HT-29 (cell line): ENCODE data around the gene ZNF747. TPM values are rescaled to one million over a fixed set of nuclear protein-coding genes. Genes with fewer than 3 reads are reported as not detected.
"Not testable (repeated sequence)": the region's sequence is repeated elsewhere in the genome, so short reads cannot be mapped to it uniquely, and the experiment has no call there.

Experiments used
- DNase-seq: peaks from one replicate; pipeline ENCODE4 v3.0.0-alpha.2; 2015; ENCODE audit warnings: low spot score
- total RNA-seq: library from RNA; depleted of rRNA; stranded (reverse); fragments of >200 nt; shearing (Covaris generic); gene quantifications from 2 replicates; pipeline ENCODE4 v1.2.3, GENCODE V29; 2014

Gene ZNF747
- total RNA-seq, 1 experiment from 2014 or later, result 8.8 TPM

- peak; percentile 97 for DNase-seq
Measured at GRCh38 chr16:30557957-30558788, 23.5 kb upstream of the ZNF747 start, which contains the start of gene ZNF764. TSS of gene ZNF764 (minus strand) at chr16:30558374. CDS start at chr16:30558182, 192 bp downstream.

GRCh38 chr16:30557707-30557956, 23.0 kb upstream of the ZNF747 start:
- peak; percentile 24 for DNase-seq

GRCh38 chr16:30556125-30556473, 21.4 kb upstream of the ZNF747 start:
- no peak for DNase-seq

DNA sequence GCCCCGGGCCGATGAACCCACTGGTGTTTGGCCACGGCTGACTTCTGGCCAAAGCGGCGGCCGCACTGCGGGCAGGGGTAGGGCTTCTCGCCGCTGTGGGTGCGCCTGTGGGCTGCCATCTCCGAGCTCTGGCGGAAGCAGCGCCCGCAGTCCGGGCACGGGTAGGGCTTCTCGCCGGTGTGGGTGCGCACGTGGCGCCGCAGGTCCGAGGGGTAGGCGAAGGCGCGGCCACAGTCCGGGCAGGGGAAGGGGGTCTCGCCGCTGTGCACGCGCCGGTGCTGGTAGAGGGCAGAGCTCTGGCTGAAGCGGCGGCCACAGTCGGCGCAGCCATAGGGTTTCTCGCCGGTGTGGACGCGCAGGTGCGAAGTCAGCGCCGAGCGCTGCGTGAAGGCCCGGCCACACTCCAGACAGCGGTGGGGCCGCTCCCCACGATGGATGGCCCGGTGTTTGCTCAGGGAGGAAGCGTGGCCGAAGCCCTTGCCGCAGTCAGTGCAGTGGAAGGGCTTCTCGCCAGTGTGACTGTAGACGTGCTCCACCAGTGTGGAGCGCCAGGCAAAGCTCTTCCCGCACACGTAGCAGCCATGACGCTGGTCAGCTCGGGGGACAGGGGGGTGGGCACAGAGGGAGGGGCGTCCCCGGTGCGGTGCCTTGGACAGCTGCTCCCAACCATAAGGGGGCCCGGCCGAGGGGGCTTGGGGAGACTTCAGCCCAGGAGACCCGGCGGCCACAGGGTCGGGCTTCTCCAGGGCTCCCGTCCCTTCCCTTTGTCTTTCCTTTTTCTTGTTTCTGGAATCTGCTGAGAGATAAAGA, 20.9 kb upstream of the ZNF747 start:
- no peak for DNase-seq

GRCh38 chr16:30554557-30555314, 20.1 kb upstream of the ZNF747 start:
- no peak for DNase-seq

GRCh38 chr16:30553393-30553899, 18.8 kb upstream of the ZNF747 start:
- DNase-seq, result no peak

DNA sequence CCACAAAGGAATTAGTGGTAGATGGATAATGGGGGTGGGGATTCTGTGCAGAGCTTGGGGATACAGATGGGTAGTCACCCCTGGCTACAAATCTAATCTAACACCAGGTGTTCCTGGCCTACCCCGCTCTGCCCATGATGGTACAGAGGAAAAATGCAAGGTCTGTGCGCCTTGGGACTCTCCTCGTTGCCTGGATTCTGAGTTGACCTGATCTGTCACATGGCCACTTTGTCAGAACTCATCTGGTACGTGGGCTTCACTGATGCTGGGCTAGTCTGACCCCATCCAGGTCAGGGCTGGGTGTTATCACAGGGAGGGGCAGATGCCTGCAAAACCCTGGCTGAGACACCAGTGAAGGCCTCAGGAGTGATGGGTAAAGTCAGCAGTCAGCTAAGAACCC, 18.3 kb upstream of the ZNF747 start:
- DNase-seq, result no peak

DNA sequence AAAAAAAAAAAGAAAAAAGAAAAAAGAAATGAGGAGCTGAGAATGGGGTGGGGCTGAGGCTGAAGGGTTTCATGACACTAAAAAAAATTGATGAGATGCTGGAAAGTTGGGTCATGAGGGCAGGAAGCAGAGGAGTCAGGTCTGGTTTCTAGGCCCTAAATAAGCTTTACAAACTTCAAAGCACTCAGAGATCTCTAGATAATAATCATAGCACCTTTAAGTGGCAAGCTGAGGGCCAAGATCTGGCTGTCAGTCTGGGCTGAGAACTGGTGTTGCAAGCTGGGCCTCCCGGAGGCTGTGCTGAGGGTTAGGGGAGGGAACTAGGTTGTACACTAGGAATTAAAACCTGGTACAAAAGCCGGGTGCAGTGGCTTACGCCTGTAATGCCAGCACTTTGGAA, 17.1 kb upstream of the ZNF747 start:
- no peak for DNase-seq

- no peak for DNase-seq
Measured at GRCh38 chr16:30548416-30549253, 14.0 kb upstream of the ZNF747 start.

GRCh38 chr16:30546115-30546514, 11.5 kb upstream of the ZNF747 start:
- DNase-seq, result no peak

DNA sequence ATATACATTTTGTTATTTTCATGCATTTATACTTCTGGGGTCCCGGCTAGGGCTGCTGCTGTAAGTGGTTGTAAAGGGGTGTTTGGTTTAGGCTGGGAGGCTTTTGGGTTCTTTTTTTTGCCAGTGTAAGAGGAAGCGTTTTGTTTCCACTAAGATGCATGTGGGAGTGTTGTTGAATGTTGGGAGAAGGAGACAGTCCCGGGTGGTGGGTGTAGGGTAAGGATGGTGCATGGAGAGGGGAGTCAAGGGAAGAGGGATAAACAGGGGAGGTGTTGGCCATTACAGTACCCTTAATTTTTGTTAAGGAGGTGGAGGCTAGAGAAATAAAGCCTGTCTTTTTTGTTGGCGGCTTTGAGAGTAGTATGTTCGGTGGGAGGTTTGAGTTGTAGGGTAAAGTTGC, 8.4 kb upstream of the ZNF747 start:
- no peak for DNase-seq

DNA sequence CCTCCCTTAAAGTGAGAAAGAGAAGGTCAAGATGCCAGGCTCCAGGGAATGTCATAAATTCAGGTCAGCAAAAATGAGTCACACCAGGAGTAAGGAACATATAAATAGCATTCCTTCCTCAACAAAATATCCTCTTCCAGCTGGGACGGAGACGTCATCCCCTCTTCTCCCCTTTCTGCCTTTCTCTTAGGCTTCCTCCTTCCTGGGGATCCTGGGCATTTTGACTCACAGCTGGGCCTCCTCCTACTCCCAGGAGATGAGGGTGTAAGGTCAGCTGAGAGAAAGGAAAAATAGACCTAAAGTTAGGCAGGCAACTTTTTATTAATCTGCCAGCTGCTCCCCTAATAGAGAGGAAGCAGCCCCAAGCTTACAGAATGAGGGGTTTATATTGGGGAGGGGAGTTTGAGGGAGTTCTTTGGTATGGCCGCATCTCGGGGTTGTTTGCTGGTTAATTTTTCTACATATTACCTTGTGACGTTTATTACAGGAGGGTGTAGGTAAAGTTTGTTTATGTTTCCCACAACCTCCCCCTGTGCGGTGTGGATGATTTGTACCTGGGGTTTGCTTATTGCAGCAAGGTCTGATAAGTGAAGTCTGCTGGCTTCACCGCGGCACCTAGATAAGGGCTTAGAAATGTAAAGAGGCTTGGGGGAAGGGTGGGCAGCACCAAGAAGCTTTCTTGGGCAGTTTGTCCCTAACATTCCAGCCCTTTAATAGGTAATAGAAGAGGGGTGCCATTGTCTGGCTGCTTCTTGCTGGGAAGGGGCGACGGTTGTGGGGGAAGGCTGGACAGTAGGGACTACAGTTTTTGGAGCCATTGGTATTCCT, 7.1 kb upstream of the ZNF747 start:
- DNase-seq, result no peak

- DNase-seq, result not testable (repeated sequence)
Measured at GRCh38 chr16:30540916-30541464, 6.3 kb upstream of the ZNF747 start.

DNA sequence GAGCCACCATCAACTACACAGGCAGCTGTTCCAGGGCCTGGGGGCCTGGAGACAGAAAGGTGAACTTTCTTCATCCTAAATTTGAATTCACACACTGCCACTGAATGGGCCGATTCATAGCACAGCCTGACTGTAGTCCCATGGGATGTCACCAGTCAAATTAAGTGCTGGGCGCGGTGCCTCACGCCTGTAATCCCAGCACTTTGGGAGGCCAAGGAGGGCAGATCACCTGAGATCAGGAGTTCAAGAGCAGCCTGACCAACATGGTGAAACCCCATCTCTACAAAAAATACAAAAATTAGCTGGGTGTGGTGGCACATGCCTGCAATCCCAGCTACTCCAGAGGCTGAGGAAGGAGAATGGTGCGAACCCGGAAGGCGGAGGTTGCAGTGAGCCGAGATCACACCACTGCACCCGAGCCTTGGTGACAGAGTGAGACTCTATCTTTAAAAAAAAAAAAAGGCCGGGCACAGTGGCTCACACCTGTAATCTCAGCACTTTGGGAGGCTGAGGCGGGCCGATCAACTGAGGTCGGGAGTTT, 5.4 kb upstream of the ZNF747 start:
- DNase-seq, result not testable (repeated sequence)

DNA sequence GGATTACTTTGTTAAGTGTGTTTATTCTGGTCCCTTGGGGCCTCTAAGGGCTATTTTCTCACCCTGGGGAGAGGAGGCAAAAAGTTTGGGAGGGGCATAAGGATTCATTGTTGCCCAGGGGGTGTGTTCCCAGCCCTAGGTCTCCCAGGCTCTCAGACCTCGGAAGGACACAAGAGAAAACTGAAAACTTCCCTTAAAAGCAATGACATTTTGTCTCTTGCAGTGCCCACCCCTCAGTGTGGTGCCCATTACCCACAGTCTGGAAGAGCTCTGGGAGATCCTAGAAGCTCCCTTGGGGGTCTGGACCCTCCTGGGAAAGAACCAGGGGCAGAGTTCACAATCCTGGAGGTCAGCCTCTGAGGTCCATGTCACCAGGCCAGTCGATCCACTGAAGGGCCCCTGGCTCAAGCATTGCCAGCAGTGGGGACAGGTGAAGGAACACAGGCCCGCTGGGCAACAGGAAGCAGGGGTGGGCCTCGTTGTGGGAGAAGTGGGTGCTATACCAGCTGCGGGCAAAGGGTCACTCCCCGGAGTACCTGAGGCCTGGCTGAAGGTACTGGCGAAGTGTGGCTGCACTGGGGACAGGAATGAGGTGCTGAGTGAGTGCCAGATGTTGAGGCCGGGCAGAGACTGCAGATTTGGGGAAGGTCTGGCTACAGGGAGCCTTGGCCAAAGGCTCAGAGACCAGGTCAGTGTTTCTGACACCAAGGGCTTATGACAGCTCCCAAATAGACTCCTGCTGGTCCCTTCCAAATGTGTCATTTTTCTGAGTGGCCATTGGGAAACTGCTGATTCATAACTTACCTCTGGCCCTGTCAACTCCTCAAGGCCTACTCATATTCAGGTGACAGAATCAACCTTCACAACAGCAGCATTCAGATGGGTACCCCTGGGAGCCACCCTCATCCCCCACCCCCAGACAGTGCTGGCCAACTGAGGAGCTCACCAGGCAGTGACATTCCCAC, 4.6 kb upstream of the ZNF747 start:
- DNase-seq, result no peak

DNA sequence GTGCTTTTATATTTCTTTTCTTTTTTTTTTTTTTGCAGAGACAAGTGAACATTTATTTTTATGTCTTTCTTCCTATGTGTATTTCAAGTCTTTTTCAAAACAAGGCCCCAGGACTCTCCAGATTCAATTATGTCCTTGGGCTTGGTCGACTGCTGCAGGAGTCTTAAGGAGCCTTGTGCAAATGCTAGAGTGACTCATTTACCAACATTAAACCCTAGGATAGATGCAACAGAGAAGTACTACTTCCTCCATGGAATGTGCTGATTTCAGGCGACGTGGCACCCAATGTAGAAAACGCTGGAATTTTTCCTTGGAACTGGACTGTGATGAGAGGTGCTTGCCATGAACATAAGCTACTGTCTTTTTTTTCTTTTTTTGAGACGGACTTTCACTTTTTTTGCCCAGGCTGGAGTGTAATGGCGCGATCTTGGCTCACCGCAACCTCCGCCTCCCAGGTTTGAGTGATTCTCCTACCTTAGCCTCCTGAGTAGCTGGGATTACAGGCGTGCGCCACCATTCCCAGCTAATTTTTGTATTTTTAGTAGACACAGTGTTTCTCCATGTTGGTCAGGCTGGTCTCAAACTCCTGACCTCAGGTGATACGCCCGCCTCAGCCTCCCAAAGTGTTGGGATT, 1.9 kb upstream of the ZNF747 start:
- not testable (repeated sequence) for DNase-seq

GRCh38 chr16:30535777-30536190, 1.1 kb upstream of the ZNF747 start:
- DNase-seq, result peak; percentile 81
